ENCODE results near the gene CFAP61. TPM values are rescaled to one million over a fixed set of nuclear protein-coding genes. Genes with fewer than 3 reads are reported as not detected.

Gene CFAP61
- total and polyA plus RNA-seq, 9 of the 15 experiments (the other 6 are each of a cell fraction or from before 2014, with no cell fraction given), result 0.11 TPM; not detected in 8

GRCh38 chr20:20210943-20211273, 158.6 kb downstream of the CFAP61 start:
- ChIA-PET CTCF (ENCODE audit: low intra/inter-chr PET ratio) (no interaction called here), POLR2A (no interaction called here)
- no peak overlapping the region for H3K4me3 ChIP-seq
- ATAC-seq, result no peak
- no peaks in the 10 kb centered on the region for H3K79me2 ChIP-seq (ENCODE audit: control insufficient read depth, insufficient read depth, low read length)
- in situ Hi-C loops (cut with MboI), result no loop called here
- H3K4me2 ChIP-seq (ENCODE audit: insufficient read depth, low read length), result no peak overlapping the region
- H3K4me1 ChIP-seq (replicated peaks in 1 of 2; ENCODE audit: control insufficient read depth in 2 of 2, insufficient read depth in 2 of 2, low read length in 2 of 2), result no peaks in the 10 kb centered on the region
- FAIRE-seq, result no peak
- no peaks in the 10 kb centered on the region for H3K36me3 ChIP-seq (ENCODE audit: control insufficient read depth, insufficient read depth, low read length)
- no TSS peak for BruUV-seq (replicated peaks)
- H3K9me3 ChIP-seq (replicated peaks; ENCODE audit: control insufficient read depth, insufficient read depth, low read depth, low read length), result no peaks in the 10 kb centered on the region
- H3K9ac ChIP-seq (ENCODE audit: insufficient read depth in 1 of 2, low read depth in 2 of 2, low read length in 2 of 2), result no peak overlapping the region
- WGBS (ENCODE audit: insufficient coverage, low coverage, missing lambda C conversion rate), result 2% methylated on average over 6 of the region's 6 CpGs
- TF ChIP-seq TSHZ1 (CRISPR knock-in tag; IDR thresholded peaks at IDR 0.05), result no peak
- TF ChIP-seq EZH2 (IDR thresholded peaks at IDR 0.05; ENCODE audit: borderline replicate concordance, low read depth, low read length), result no peak
- TF ChIP-seq ETS2 (tag; IDR thresholded peaks at IDR 0.05; ENCODE audit: borderline replicate concordance, poor library complexity, severe bottlenecking), result no peak
- TF ChIP-seq L3MBTL2 (IDR thresholded peaks at IDR 0.05), result no peak
- TF ChIP-seq NUFIP1 (IDR thresholded peaks at IDR 0.05; ENCODE audit: partially characterized antibody), result no peak
- TF ChIP-seq SMARCE1 (IDR thresholded peaks at IDR 0.05), result no peak
- no peak for TF ChIP-seq CHD2 (IDR thresholded peaks at IDR 0.05; ENCODE audit: low read depth, low read length)
- TF ChIP-seq, protein P1, sequence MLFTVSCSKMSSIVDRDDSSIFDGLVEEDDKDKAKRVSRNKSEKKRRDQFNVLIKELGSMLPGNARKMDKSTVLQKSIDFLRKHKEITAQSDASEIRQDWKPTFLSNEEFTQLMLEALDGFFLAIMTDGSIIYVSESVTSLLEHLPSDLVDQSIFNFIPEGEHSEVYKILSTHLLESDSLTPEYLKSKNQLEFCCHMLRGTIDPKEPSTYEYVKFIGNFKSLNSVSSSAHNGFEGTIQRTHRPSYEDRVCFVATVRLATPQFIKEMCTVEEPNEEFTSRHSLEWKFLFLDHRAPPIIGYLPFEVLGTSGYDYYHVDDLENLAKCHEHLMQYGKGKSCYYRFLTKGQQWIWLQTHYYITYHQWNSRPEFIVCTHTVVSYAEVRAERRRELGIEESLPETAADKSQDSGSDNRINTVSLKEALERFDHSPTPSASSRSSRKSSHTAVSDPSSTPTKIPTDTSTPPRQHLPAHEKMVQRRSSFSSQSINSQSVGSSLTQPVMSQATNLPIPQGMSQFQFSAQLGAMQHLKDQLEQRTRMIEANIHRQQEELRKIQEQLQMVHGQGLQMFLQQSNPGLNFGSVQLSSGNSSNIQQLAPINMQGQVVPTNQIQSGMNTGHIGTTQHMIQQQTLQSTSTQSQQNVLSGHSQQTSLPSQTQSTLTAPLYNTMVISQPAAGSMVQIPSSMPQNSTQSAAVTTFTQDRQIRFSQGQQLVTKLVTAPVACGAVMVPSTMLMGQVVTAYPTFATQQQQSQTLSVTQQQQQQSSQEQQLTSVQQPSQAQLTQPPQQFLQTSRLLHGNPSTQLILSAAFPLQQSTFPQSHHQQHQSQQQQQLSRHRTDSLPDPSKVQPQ (CRISPR knock-in tag; IDR thresholded peaks at IDR 0.05; ENCODE audit: borderline replicate concordance), result no peak
- no peak for TF ChIP-seq ZBTB9 (CRISPR knock-in tag; IDR thresholded peaks at IDR 0.05)
- TF ChIP-seq SAFB2 (IDR thresholded peaks at IDR 0.05; ENCODE audit: borderline replicate concordance, low read depth, low read length, severe bottlenecking), result no peak
- TF ChIP-seq, protein P2, sequence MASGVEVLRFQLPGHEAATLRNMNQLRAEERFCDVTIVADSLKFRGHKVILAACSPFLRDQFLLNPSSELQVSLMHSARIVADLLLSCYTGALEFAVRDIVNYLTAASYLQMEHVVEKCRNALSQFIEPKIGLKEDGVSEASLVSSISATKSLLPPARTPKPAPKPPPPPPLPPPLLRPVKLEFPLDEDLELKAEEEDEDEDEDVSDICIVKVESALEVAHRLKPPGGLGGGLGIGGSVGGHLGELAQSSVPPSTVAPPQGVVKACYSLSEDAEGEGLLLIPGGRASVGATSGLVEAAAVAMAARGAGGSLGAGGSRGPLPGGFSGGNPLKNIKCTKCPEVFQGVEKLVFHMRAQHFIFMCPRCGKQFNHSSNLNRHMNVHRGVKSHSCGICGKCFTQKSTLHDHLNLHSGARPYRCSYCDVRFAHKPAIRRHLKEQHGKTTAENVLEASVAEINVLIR (CRISPR knock-in tag; IDR thresholded peaks at IDR 0.05), result no peak
- H4K20me1 ChIP-seq (replicated peaks; ENCODE audit: control insufficient read depth, insufficient read depth, low read length), result no peaks in the 10 kb centered on the region
- H3K9me1 ChIP-seq (ENCODE audit: control insufficient read depth, insufficient read depth, low read length), result no peaks in the 10 kb centered on the region
- intact Hi-C loops (cut with micrococcal nuclease), result no loop called here
- no peaks in the 10 kb centered on the region for H3K27me3 ChIP-seq (ENCODE audit: control insufficient read depth in 2 of 2, insufficient read depth in 2 of 2, low read length in 2 of 2)
- H3K27ac ChIP-seq (ENCODE audit: extremely low read depth, low read depth, low read length), result no peak overlapping the region
- no peak for DNase-seq (ENCODE audit: extremely low read depth in 1 of 4, low spot score in 3 of 4)
- no peak overlapping the region for H2AFZ ChIP-seq (ENCODE audit: low read depth, low read length)
